ENCODE measurements around the gene SFXN3.
"Not testable (repeated sequence)": the region's sequence is repeated elsewhere in the genome, so short reads cannot be mapped to it uniquely, and the experiment has no call there.

SFXN3 gene

DNA sequence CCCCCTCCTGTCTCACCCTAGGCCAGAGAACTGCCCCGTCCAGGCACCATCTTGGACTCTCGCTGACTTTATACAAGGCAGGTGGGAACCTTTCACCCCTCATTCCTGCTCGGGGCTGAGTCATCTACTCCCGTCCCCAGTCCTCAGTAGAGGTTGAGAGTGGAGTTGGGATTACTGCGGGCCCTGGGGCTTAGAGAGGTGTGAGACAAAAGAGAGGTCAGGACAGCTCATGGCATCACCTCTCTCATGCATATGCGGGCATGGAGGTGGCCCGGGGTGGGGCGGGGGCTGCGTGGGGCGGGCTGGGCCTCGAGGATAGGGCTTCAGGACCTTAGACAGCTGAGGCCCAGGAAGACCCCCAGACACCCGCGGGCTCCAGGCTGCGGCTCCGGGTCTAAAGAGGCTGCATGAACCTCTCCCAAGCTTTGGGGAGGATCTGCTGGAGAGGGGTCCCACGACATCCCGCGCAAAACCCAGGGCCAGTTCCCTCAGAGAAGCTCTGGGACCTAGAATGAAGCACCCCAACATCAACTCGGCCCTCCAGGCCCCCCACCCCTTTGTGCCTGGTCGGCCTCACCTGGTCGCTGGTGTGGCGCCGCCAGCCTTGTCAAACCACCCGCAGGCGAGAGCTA, 422 bp upstream of the SFXN3 start:
- peaks cover 2 to 45% (median 37%) of the 10 kb centered on the region in 4 experiments for H3K4me1 ChIP-seq (ENCODE audit: control extremely low read depth in 1 of 4, control insufficient read depth in 4 of 4, insufficient read depth in 4 of 4, low read length in 3 of 4)
- H3K36me3 ChIP-seq (ENCODE audit: control insufficient read depth in 4 of 4, insufficient read depth in 4 of 4, low read length in 3 of 4), result peaks cover 0 to 11% (median 4%) of the 10 kb centered on the region in 4 experiments
- no peaks in the 10 kb centered on the region for H3K9me3 ChIP-seq (ENCODE audit: control extremely low read depth in 1 of 5, control insufficient read depth in 4 of 5, insufficient read depth in 2 of 5, low read depth in 1 of 5, low read length in 4 of 5)
- H3K27me3 ChIP-seq (replicated peaks in 2 of 5; ENCODE audit: control insufficient read depth in 4 of 5, insufficient read depth in 5 of 5, low read length in 4 of 5), result peaks cover 0 to 16% (median 9%) of the 10 kb centered on the region in 5 experiments
- ChIA-PET CTCF (interaction anchor here (0.5 to 45.1 kb wide), 5 partner anchors 14 to 108 kb away, joined by 4 to 1574 read pairs (median 7); partner anchors contain the start of genes KAZALD1, MRPL43 and TWNK), POLR2A (interaction anchor here (1.0 to 2.4 kb wide), 3 partner anchors 13 to 33 kb away, joined by 4 to 7 read pairs (median 7); partner anchors contain the start of gene KAZALD1)
- H3K27ac ChIP-seq (ENCODE audit: insufficient read depth in 1 of 2, low read depth in 1 of 2, low read length in 2 of 2, poor library complexity in 1 of 2, severe bottlenecking in 2 of 2), result no peak overlapping the region
- DNase-seq, result no peak
- peak overlapping the region; percentile 45 to 92 (median 80) for H3K4me3 ChIP-seq (ENCODE audit: control insufficient read depth in 1 of 7, extremely low read depth in 1 of 7, insufficient read depth in 4 of 7, low read depth in 2 of 7, low read length in 6 of 7)
- 3% methylated on average over 15 of the region's 25 CpGs for WGBS (ENCODE audit: insufficient coverage)

DNA sequence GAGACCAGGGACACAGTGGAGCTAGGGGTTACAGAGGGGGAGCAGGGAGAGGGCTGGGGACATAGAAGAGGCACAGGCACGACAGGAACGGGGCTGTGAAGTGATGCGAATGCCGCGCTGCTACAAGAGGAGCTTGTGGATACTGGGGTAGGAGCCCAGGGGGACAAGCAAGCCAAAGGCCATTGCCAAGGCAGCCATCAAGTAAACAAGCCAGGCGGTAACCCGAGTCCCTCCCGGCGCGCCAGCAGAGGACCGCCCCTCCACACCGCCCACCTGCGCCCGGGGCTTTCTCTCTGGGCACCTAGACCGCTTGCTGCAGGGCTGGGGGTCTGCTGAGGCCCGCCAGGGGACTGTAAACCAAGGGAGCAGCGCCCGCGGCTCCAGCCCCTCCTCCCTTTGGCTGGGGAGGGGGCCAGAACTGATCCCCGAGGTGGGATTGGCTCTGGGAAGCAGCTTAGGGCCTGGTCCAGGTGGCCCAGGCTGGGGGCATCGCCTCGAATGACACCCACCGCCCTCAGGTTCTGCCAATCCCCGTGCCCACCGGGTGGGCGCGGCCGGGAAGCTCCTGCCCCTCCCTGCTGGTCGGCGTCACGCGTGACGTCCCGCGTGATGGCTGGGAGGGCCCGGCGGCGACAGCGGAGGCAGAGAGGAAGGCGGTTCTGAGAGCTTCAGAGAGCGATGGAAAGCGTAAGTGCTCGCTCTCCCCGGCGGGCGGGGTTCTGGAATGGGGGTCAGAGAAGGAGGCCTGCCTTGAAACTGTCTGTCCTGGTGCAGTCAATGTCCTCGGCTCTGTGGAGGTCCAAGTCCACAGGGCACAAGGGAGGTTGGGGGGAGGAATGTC, 982 bp downstream of the SFXN3 start:
- H3K27ac ChIP-seq (ENCODE audit: insufficient read depth in 1 of 2, low read depth in 1 of 2, low read length in 2 of 2, poor library complexity in 1 of 2, severe bottlenecking in 2 of 2), result peak overlapping the region; percentile 84 to 93
- H3K9me3 ChIP-seq (ENCODE audit: control extremely low read depth in 1 of 5, control insufficient read depth in 4 of 5, insufficient read depth in 2 of 5, low read depth in 1 of 5, low read length in 4 of 5), result no peaks in the 10 kb centered on the region
- peak; percentile 82 to 89 (median 82) for DNase-seq
- H3K4me1 ChIP-seq (ENCODE audit: control extremely low read depth in 1 of 4, control insufficient read depth in 4 of 4, insufficient read depth in 4 of 4, low read length in 3 of 4), result peaks cover 2 to 45% (median 36%) of the 10 kb centered on the region in 4 experiments
- WGBS (ENCODE audit: insufficient coverage), result under 1% methylated on average over 33 of the region's 47 CpGs
- H3K4me3 ChIP-seq (ENCODE audit: control insufficient read depth in 1 of 7, extremely low read depth in 1 of 7, insufficient read depth in 4 of 7, low read depth in 2 of 7, low read length in 6 of 7), result peak overlapping the region; percentile 45 to 92 (median 80)
- ChIA-PET POLR2A (interaction anchor here (0.7 to 2.4 kb wide), 7 partner anchors 9 to 34 kb away, joined by 3 to 7 read pairs (median 5); partner anchors contain the start of gene KAZALD1), CTCF (interaction anchor here (0.7 to 45.1 kb wide), 4 partner anchors 15 to 38 kb away, joined by 3 to 1574 read pairs (median 85); partner anchors contain the start of gene KAZALD1)
- H3K36me3 ChIP-seq (ENCODE audit: control insufficient read depth in 4 of 4, insufficient read depth in 4 of 4, low read length in 3 of 4), result peaks cover 5 to 25% (median 15%) of the 10 kb centered on the region in 4 experiments
- H3K27me3 ChIP-seq (replicated peaks in 2 of 5; ENCODE audit: control insufficient read depth in 4 of 5, insufficient read depth in 5 of 5, low read length in 4 of 5), result peaks cover 0 to 16% (median 9%) of the 10 kb centered on the region in 5 experiments

DNA sequence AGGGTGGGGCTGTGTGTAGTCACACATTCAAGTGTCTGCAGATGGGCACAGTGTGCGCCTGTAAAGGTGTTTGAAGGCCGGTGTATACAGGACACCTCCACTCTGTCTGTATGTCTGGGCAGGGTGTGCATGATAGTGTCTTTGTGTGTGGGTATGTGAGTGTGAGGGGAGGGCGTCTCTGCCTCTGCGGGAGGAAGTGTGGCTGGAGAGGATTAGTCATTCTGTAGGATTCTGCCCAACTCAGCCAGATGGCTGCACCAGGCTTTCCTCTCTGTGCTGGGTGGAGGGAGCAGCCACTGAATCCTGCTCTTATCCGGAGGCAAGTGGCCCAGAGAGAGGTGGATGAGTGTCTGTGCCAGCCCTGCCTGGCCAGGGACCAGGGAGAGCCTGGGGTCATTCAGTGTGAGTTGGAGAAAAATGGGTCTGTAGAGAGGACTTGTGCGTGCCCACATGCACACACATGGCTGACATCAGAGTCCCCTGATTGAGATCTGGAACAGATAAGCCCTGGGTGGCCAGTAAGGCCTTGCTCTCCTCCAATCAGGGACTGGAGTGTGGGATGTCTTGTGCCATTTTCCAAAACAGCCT, 1.7 kb downstream of the SFXN3 start:
- WGBS (ENCODE audit: insufficient coverage), result 2% methylated on average over 4 of the region's 6 CpGs
- H3K36me3 ChIP-seq (ENCODE audit: control insufficient read depth in 4 of 4, insufficient read depth in 4 of 4, low read length in 3 of 4), result peaks cover 5 to 32% (median 21%) of the 10 kb centered on the region in 4 experiments
- H3K4me1 ChIP-seq (ENCODE audit: control extremely low read depth in 1 of 4, control insufficient read depth in 4 of 4, insufficient read depth in 4 of 4, low read length in 3 of 4), result peaks cover 2 to 42% (median 36%) of the 10 kb centered on the region in 4 experiments
- peaks cover 0 to 16% (median 9%) of the 10 kb centered on the region in 5 experiments for H3K27me3 ChIP-seq (replicated peaks in 2 of 5; ENCODE audit: control insufficient read depth in 4 of 5, insufficient read depth in 5 of 5, low read length in 4 of 5)
- peak; percentile 88 to 96 (median 94) for DNase-seq
- CTCF ChIA-PET, result interaction anchor here (1.2 to 45.1 kb wide), 3 partner anchors 16 to 38 kb away, joined by 4 to 1574 read pairs (median 166); partner anchors contain the start of gene KAZALD1
- POLR2A ChIA-PET, result interaction anchor here (0.9 to 2.4 kb wide), 4 partner anchors 10 to 34 kb away, joined by 3 to 7 read pairs (median 5); partner anchors contain the start of gene KAZALD1
- H3K4me3 ChIP-seq (ENCODE audit: control insufficient read depth in 1 of 7, extremely low read depth in 1 of 7, insufficient read depth in 4 of 7, low read depth in 2 of 7, low read length in 6 of 7), result peak overlapping the region; percentile 45 to 92 (median 80)
- H3K9me3 ChIP-seq (ENCODE audit: control extremely low read depth in 1 of 5, control insufficient read depth in 4 of 5, insufficient read depth in 2 of 5, low read depth in 1 of 5, low read length in 4 of 5), result no peaks in the 10 kb centered on the region
- H3K27ac ChIP-seq (ENCODE audit: insufficient read depth in 1 of 2, low read depth in 1 of 2, low read length in 2 of 2, poor library complexity in 1 of 2, severe bottlenecking in 2 of 2), result peak overlapping the region; percentile 84 to 93

DNA sequence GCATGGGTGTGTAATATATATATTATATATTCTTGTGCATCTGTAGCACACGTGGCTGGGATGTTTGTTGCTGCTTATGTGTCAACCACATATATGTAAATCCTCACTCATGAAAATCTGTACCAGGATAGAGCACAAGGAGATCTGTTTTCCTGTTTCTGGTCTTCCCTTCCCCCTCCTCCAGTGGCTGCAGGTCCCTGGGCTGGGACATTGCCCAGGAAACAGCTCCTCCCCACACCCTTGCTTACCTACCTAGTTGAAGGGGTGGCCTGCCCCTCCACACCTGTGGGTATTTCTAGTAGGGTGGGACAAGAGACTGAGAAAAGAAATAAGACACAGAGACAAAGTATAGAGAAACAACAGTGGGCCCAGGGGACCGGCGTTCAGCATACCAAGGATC, 2.2 kb downstream of the SFXN3 start:
- DNase-seq, result no peak
- H3K27ac ChIP-seq (ENCODE audit: insufficient read depth in 1 of 2, low read depth in 1 of 2, low read length in 2 of 2, poor library complexity in 1 of 2, severe bottlenecking in 2 of 2), result no peak overlapping the region
- POLR2A ChIA-PET, result interaction anchor here (2.4 kb wide), 1 partner anchor 10 kb away, joined by 7 read pairs; no protein-coding TSS in a partner anchor
- CTCF ChIA-PET, result interaction anchor here (11.5 to 45.1 kb wide), 2 partner anchors 16 to 37 kb away, joined by 166 to 1574 read pairs; partner anchors contain the start of gene KAZALD1
- H3K4me1 ChIP-seq (ENCODE audit: control extremely low read depth in 1 of 4, control insufficient read depth in 4 of 4, insufficient read depth in 4 of 4, low read length in 3 of 4), result peaks cover 2 to 42% (median 36%) of the 10 kb centered on the region in 4 experiments
- no CpG with 5 or more reads among the region's 3 CpGs for WGBS (ENCODE audit: insufficient coverage)
- peaks cover 0 to 14% (median 9%) of the 10 kb centered on the region in 5 experiments for H3K27me3 ChIP-seq (replicated peaks in 2 of 5; ENCODE audit: control insufficient read depth in 4 of 5, insufficient read depth in 5 of 5, low read length in 4 of 5)
- peak overlapping the region in 5 of 7 experiments; percentile 67 to 92 (median 81) for H3K4me3 ChIP-seq (ENCODE audit: control insufficient read depth in 1 of 7, extremely low read depth in 1 of 7, insufficient read depth in 4 of 7, low read depth in 2 of 7, low read length in 6 of 7)
- peaks cover 8 to 38% (median 25%) of the 10 kb centered on the region in 4 experiments for H3K36me3 ChIP-seq (ENCODE audit: control insufficient read depth in 4 of 4, insufficient read depth in 4 of 4, low read length in 3 of 4)
- no peaks in the 10 kb centered on the region for H3K9me3 ChIP-seq (ENCODE audit: control extremely low read depth in 1 of 5, control insufficient read depth in 4 of 5, insufficient read depth in 2 of 5, low read depth in 1 of 5, low read length in 4 of 5)

DNA sequence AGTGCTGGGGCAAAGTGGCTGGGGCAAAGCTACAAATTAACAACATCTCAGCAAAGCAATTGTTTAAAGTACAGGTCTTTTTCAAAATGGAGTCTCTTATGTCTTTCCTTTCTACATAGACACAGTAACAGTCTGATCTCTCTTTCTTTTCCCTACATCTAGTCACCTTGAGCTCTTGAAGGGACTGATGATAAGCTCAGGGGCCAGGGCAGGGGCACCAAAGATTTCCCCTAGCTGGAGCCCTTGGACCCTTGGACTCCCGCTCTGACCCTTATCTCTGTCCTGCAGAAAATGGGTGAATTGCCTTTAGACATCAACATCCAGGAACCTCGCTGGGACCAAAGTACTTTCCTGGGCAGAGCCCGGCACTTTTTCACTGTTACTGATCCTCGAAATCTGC, 3.4 kb downstream of the SFXN3 start:
- H3K9me3 ChIP-seq (ENCODE audit: control extremely low read depth in 1 of 5, control insufficient read depth in 4 of 5, insufficient read depth in 2 of 5, low read depth in 1 of 5, low read length in 4 of 5); DNase-seq; POLR2A ChIA-PET; H3K27me3 ChIP-seq (replicated peaks in 2 of 5; ENCODE audit: control insufficient read depth in 4 of 5, insufficient read depth in 5 of 5, low read length in 4 of 5); H3K27ac ChIP-seq (ENCODE audit: insufficient read depth in 1 of 2, low read depth in 1 of 2, low read length in 2 of 2, poor library complexity in 1 of 2, severe bottlenecking in 2 of 2); H3K4me3 ChIP-seq (ENCODE audit: control insufficient read depth in 1 of 7, extremely low read depth in 1 of 7, insufficient read depth in 4 of 7, low read depth in 2 of 7, low read length in 6 of 7): not testable (repeated sequence)
- CTCF ChIA-PET, result interaction anchor here (0.9 to 45.1 kb wide), 7 partner anchors 9 to 107 kb away, joined by 3 to 1574 read pairs (median 4); partner anchors contain the start of gene KAZALD1
- Histone ChIP-seq H3K4me1 (ENCODE audit: control extremely low read depth in 1 of 4, control insufficient read depth in 4 of 4, insufficient read depth in 4 of 4, low read length in 3 of 4) (peaks cover 2 to 42% (median 32%) of the 10 kb centered on the region in 4 experiments), H3K36me3 (ENCODE audit: control insufficient read depth in 4 of 4, insufficient read depth in 4 of 4, low read length in 3 of 4) (peaks cover 8 to 49% (median 26%) of the 10 kb centered on the region in 4 experiments)
- 97% methylated on average over 4 of the region's 4 CpGs for WGBS (ENCODE audit: insufficient coverage)

DNA sequence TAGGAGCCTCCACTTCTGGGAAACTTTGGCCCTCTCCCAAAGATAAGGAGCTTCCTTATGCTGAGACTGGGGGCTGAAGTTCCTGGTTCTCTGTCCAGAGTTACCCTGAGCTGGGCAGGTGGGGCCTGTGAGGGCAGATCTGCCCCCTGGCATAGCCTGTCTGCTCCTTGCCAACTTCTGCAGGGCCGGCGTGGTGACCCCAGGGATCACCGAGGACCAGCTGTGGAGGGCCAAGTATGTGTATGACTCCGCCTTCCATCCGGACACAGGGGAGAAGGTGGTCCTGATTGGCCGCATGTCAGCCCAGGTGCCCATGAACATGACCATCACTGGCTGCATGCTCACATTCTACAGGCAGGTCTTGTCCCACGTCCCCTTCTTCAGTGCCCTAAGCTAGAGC, 4.3 kb downstream of the SFXN3 start:
- POLR2A ChIA-PET, result no interaction called here
- CTCF ChIA-PET, result interaction anchor here (0.9 to 45.1 kb wide), 6 partner anchors 10 to 107 kb away, joined by 3 to 1574 read pairs (median 6); partner anchors contain the start of gene KAZALD1
- H3K27me3 ChIP-seq (replicated peaks in 2 of 5; ENCODE audit: control insufficient read depth in 4 of 5, insufficient read depth in 5 of 5, low read length in 4 of 5), result peaks cover 0 to 1% (median 0%) of the 10 kb centered on the region in 5 experiments
- no peak overlapping the region for H3K4me3 ChIP-seq (ENCODE audit: control insufficient read depth in 1 of 7, extremely low read depth in 1 of 7, insufficient read depth in 4 of 7, low read depth in 2 of 7, low read length in 6 of 7)
- DNase-seq, result no peak
- peaks cover 8 to 56% (median 26%) of the 10 kb centered on the region in 4 experiments for H3K36me3 ChIP-seq (ENCODE audit: control insufficient read depth in 4 of 4, insufficient read depth in 4 of 4, low read length in 3 of 4)
- peaks cover 2 to 37% (median 30%) of the 10 kb centered on the region in 4 experiments for H3K4me1 ChIP-seq (ENCODE audit: control extremely low read depth in 1 of 4, control insufficient read depth in 4 of 4, insufficient read depth in 4 of 4, low read length in 3 of 4)
- no peak overlapping the region for H3K27ac ChIP-seq (ENCODE audit: insufficient read depth in 1 of 2, low read depth in 1 of 2, low read length in 2 of 2, poor library complexity in 1 of 2, severe bottlenecking in 2 of 2)
- WGBS (ENCODE audit: insufficient coverage), result 90% methylated on average over 7 of the region's 7 CpGs
- no peaks in the 10 kb centered on the region for H3K9me3 ChIP-seq (ENCODE audit: control extremely low read depth in 1 of 5, control insufficient read depth in 4 of 5, insufficient read depth in 2 of 5, low read depth in 1 of 5, low read length in 4 of 5)

All from common myeloid progenitor, CD34-positive (primary cell).